ENCODE results near the gene GLYATL2. TPM values are rescaled to one million over a fixed set of nuclear protein-coding genes. Genes with fewer than 3 reads are reported as not detected.

Gene GLYATL2
- total and polyA plus RNA-seq, 2 of the 8 experiments (the other 6 are each of a cell fraction or from before 2014, with no cell fraction given), result 0.39 to 0.69 TPM

- Histone ChIP-seq H3K27me3 (replicated peaks in 1 of 4; ENCODE audit: control insufficient read depth in 3 of 4, extremely low read depth in 1 of 4, insufficient read depth in 3 of 4, low read length in 3 of 4) (no peaks in the 10 kb centered on the region), H2BK15ac (ENCODE audit: low read length) (no peak overlapping the region), H2BK5ac (ENCODE audit: low read depth, low read length) (no peak overlapping the region), H4K8ac (ENCODE audit: extremely low read depth, insufficient read depth, low read length) (no peak overlapping the region), H4K5ac (ENCODE audit: insufficient read length, low read depth, low read length) (no peak overlapping the region), H3K14ac (ENCODE audit: insufficient read length) (no peak overlapping the region), H3K4me2 (ENCODE audit: insufficient read depth in 1 of 2, low read depth in 2 of 2, low read length in 2 of 2) (no peak overlapping the region), H3K23me2 (ENCODE audit: low read depth, low read length) (no peaks in the 10 kb centered on the region), H3K79me2 (ENCODE audit: control insufficient read depth in 1 of 2, insufficient read depth in 2 of 2, low read length in 2 of 2) (no peaks in the 10 kb centered on the region), H3K56ac (replicated peaks; ENCODE audit: insufficient read length, low read depth, low read length) (no peak overlapping the region), H2AK5ac (ENCODE audit: low read depth, low read length) (no peak overlapping the region), H3K79me1 (ENCODE audit: low read depth, low read length) (no peaks in the 10 kb centered on the region), H3K9ac (replicated peaks in 1 of 4; ENCODE audit: extremely low read depth in 1 of 4, low read depth in 3 of 4, low read length in 3 of 4) (no peak overlapping the region), H3K4ac (replicated peaks; ENCODE audit: insufficient read length, low read depth, low read length) (no peak overlapping the region), H2BK12ac (ENCODE audit: low read depth, low read length) (no peak overlapping the region), H3K36me3 (ENCODE audit: control insufficient read depth in 2 of 4, insufficient read depth in 4 of 4, low read length in 3 of 4) (no peaks in the 10 kb centered on the region), H2BK120ac (replicated peaks; ENCODE audit: low read depth, low read length) (no peak overlapping the region), H4K91ac (replicated peaks; ENCODE audit: insufficient read length, low read length) (no peak overlapping the region), H4K20me1 (replicated peaks in 1 of 2; ENCODE audit: control insufficient read depth in 1 of 2, insufficient read depth in 2 of 2, low read length in 2 of 2) (no peaks in the 10 kb centered on the region), H3K4me3 (ENCODE audit: extremely low read depth in 1 of 4, insufficient read depth in 2 of 4, low read depth in 3 of 4, low read length in 4 of 4) (no peak overlapping the region), H3K18ac (ENCODE audit: extremely low read depth, low read length) (no peak overlapping the region), H3K4me1 (replicated peaks in 1 of 4; ENCODE audit: control insufficient read depth in 3 of 4, insufficient read depth in 4 of 4, low read length in 3 of 4) (no peaks in the 10 kb centered on the region), H3K23ac (ENCODE audit: insufficient read length) (no peak overlapping the region), H3K27ac (ENCODE audit: low read depth, low read length) (no peak overlapping the region), H2BK20ac (ENCODE audit: low read length) (no peak overlapping the region), H3K9me3 (ENCODE audit: insufficient read depth in 2 of 2, low read depth in 1 of 2, low read length in 1 of 2) (peaks cover 28 to 40% of the 10 kb centered on the region in 2 experiments), H2AFZ (ENCODE audit: low read length) (no peak overlapping the region)
- DNase-seq (ENCODE audit: low read depth in 1 of 2, low spot score in 2 of 2) (no peak), FAIRE-seq (no peak)
- ChIA-PET POLR2A (ENCODE audit: partially characterized antibody) (interaction anchor here (0.6 kb wide), 1 partner anchor 1155 kb away, joined by 3 read pairs; no protein-coding TSS in a partner anchor), CTCF (ENCODE audit: partially characterized antibody) (interaction anchor here (0.6 kb wide), 1 partner anchor 310 kb away, joined by 3 read pairs; no protein-coding TSS in a partner anchor)
- TF ChIP-seq JUND (IDR thresholded peaks at IDR 0.05; ENCODE audit: low read length) (no peak), POLR2A (IDR thresholded peaks at IDR 0.05; ENCODE audit: control extremely low read depth in 1 of 2, low read depth in 2 of 2, low read length in 2 of 2) (no peak)
Observed at GRCh38 chr11:58829786-58830185, 14.7 kb downstream of the GLYATL2 start.
